MCF 10A (cell line): Measurements from ENCODE around the gene TMEM176A. TPM values are rescaled to one million over a fixed set of nuclear protein-coding genes. Genes with fewer than 3 reads are reported as not detected.

ENCODE experiments used
- BruUV-seq: library from RNA; stranded (reverse); fragments of 400-500 nt; replicated peaks from 2 replicates; lab custom pipeline; 2021; lab: Mats Ljungman, UMichigan
- CTCF ChIA-PET: fragments of 300-600 bp; sonication (Branson Sonifier 250); formaldehyde crosslinking; extraction: SDS; loops from one replicate; lab custom pipeline; 2021; ENCODE audit warnings: antibody characterized with exemption, inconsistent platforms; lab: Yijun Ruan, JAX
- POLR2A ChIA-PET: fragments of 300-600, 350-650 bp; sonication (Branson Sonifier 250); formaldehyde crosslinking; extraction: SDS; loops from one replicate; lab custom pipeline; 2020; ENCODE audit warnings: antibody characterized with exemption, inconsistent platforms; lab: Yijun Ruan, JAX
- DNase-seq: peaks from one replicate; pipeline ENCODE4 v3.0.0-alpha.2; 2018; ENCODE audit not compliant: unreplicated experiment
- H3K27ac Mint-ChIP-seq: one replicate; pipeline ENCODE4 v1.8.0; 2022; ENCODE audit warnings: mild to moderate bottlenecking, low read depth, mixed read lengths; ENCODE audit not compliant: unreplicated experiment
- H3K27me3 Mint-ChIP-seq: one replicate; pipeline ENCODE4 v1.8.0; 2022; ENCODE audit warnings: mixed read lengths; ENCODE audit not compliant: insufficient read depth, unreplicated experiment
- H3K36me3 Mint-ChIP-seq: one replicate; pipeline ENCODE4 v1.8.0; 2022; ENCODE audit warnings: mild to moderate bottlenecking, moderate library complexity, mixed read lengths; ENCODE audit not compliant: insufficient read depth, unreplicated experiment
- H3K4me1 Mint-ChIP-seq: one replicate; pipeline ENCODE4 v1.8.0; 2022; ENCODE audit warnings: mixed read lengths; ENCODE audit not compliant: insufficient read depth, unreplicated experiment
- H3K4me3 Mint-ChIP-seq: one replicate; pipeline ENCODE4 v1.8.0; 2022; ENCODE audit warnings: mild to moderate bottlenecking, moderate library complexity, mixed read lengths; ENCODE audit not compliant: unreplicated experiment
- H3K9me3 Mint-ChIP-seq: one replicate; pipeline ENCODE4 v1.8.0; 2022; ENCODE audit warnings: mixed read lengths; ENCODE audit not compliant: unreplicated experiment
- CTCF ChIP-seq: fragments of 200-600 bp; IDR thresholded peaks from one replicate; pipeline ENCODE4 v1.8.0; 2022; ENCODE audit warnings: antibody characterized with exemption, mild to moderate bottlenecking; ENCODE audit not compliant: unreplicated experiment
- intact Hi-C: fragments of 100-400 bp; cut with micrococcal nuclease; formaldehyde crosslinking; loops from 2 replicates; pipeline ENCODE4 v1.14.1; 2022
- total RNA-seq: library from RNA; stranded (reverse); gene quantifications from 2 replicates; pipeline ENCODE4 v1.2.3, GENCODE V29; 2022

TMEM176A gene
- total RNA-seq, 1 experiment from 2014 or later = not detected

DNA sequence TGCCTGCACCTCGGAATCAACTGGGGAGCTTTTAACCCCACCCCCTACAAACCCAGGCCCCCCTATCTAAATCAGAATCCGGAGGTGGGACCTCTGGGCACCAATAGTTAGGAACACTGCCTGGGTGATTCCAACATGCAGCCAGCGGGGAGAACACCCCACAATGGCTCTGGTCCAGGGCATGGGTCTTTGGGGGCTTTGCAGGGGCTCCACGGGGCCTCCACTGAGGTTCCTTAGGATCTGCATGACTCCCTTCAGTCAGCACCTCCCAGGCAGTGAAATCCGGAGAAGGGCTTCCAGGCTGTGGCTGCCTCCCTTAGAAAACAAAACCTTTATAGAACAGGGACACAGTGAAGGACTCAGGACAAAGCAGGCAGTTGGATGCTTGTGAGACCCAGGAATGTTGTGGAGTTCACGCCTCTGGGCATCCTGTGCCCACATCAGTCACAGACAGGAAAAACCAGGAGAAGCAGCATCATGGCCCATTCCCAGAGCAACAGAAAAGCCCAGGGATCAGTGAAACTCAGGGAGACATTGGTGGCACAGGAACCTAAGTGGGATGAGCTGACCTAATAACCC, 35.2 kb downstream of the TMEM176A start:
- CTCF ChIA-PET = interaction anchor here (0.6 kb wide), 1 partner anchor 481 kb away, joined by 3 read pairs; no protein-coding TSS in a partner anchor
- Mint-ChIP-seq H3K27me3 (peaks cover 25% of the 10 kb centered on the region), H3K36me3 (no peaks in the 10 kb centered on the region), H3K4me1 (no peaks in the 10 kb centered on the region), H3K4me3 (no peak overlapping the region), H3K27ac (no peak overlapping the region), H3K9me3 (no peaks in the 10 kb centered on the region)
- DNase-seq = no peak
- no peak for TF ChIP-seq CTCF
- intact Hi-C loops = no loop called here
- POLR2A ChIA-PET = no interaction called here
- BruUV-seq = no TSS peak

DNA sequence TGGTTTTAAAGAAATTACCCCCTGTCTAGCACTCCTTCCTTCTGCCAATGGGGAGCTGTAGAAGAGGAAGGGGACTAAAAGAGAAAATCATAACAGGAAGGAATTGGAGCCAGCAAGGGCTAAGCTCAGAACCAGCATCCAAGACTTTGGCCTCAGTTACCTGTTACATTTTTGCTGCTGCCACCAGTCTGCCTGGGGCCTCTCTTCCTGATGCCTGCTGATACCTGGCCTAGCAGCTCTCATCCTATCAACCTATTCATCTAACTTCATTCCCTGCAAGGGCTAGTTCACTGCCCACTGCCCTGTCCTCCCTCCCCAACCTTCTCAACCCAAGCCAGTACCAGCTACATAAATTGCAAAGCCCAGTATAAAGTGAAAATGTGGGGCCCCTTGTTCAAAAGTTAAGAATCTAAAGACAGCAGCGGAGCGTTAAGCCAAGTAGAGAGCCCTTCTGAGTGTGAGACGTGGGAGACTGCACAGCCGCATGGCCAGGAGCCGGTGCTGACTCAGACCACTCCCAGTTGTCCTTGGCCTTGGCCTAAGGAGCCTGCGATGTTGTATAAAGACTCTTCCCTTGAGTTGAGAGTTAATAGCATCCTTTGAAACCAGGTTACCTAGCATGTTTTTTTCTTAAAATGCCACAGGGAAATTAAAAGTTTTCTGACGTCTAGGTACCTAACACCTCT, 38.5 kb downstream of the TMEM176A start:
- Mint-ChIP-seq H3K36me3 (no peaks in the 10 kb centered on the region), H3K4me1 (no peaks in the 10 kb centered on the region), H3K27me3 (peaks cover 28% of the 10 kb centered on the region), H3K4me3 (no peak overlapping the region), H3K9me3 (no peaks in the 10 kb centered on the region), H3K27ac (no peak overlapping the region)
- no TSS peak for BruUV-seq
- ChIA-PET CTCF (no interaction called here), POLR2A (no interaction called here)
- TF ChIP-seq CTCF = no peak
- intact Hi-C loops = no loop called here
- no peak for DNase-seq

- DNase-seq = no peak
- no peak for TF ChIP-seq CTCF
- H3K27me3 Mint-ChIP-seq = peaks cover 36% of the 10 kb centered on the region
- no peaks in the 10 kb centered on the region for H3K9me3 Mint-ChIP-seq
- no peak overlapping the region for H3K27ac Mint-ChIP-seq
- BruUV-seq = no TSS peak
- H3K4me1 Mint-ChIP-seq = no peaks in the 10 kb centered on the region
- H3K36me3 Mint-ChIP-seq = no peaks in the 10 kb centered on the region
- POLR2A ChIA-PET = no interaction called here
- intact Hi-C loops = no loop called here
- CTCF ChIA-PET = interaction anchor here (1.1 to 1.2 kb wide), 2 partner anchors 63 to 187 kb away, joined by 3 to 8 read pairs; partner anchors contain the start of gene ABCB8
- H3K4me3 Mint-ChIP-seq = no peak overlapping the region
These were observed 41.4 kb downstream of the TMEM176A start for GRCh38 chr7:150842018-150842417.

DNA sequence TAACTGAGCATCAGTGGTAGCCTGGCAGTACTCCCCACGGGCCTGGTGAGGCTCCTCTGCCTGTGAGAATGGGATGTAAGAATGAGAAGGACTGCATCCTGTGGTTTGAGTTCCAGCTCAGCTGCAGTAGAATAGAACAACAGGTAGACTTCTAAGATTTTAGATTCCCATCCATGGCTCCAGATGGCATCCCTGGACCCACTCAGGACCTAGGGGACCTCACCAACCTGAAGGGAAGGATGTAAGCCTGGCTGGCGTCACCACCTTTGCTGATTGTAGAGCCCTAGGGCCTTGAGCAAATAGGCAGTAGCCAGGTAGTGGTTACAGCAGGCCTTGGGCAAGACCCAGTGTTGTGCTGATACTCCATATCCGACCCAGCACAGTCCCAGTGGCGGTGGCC, 42.1 kb downstream of the TMEM176A start:
- ChIA-PET POLR2A (no interaction called here), CTCF (interaction anchor here (0.7 to 1.2 kb wide), 3 partner anchors 32 to 186 kb away, joined by 3 to 8 read pairs (median 3); partner anchors contain the start of gene ABCB8)
- peaks cover 36% of the 10 kb centered on the region for H3K27me3 Mint-ChIP-seq
- H3K27ac Mint-ChIP-seq = no peak overlapping the region
- TF ChIP-seq CTCF = no peak
- DNase-seq = no peak
- BruUV-seq = no TSS peak
- no peaks in the 10 kb centered on the region for H3K4me1 Mint-ChIP-seq
- intact Hi-C loops = no loop called here
- H3K9me3 Mint-ChIP-seq = no peaks in the 10 kb centered on the region
- H3K4me3 Mint-ChIP-seq = no peak overlapping the region
- H3K36me3 Mint-ChIP-seq = no peaks in the 10 kb centered on the region
